ENCODE measurements around the gene CDC16.

GRCh38 chr13:114259374-114259773 lies 24.7 kb downstream of the CDC16 start:
- TF ChIP-seq POLR2A (IDR thresholded peaks at IDR 0.05; ENCODE audit: low read depth, low read length) (no peak), POLR2AphosphoS5 (IDR thresholded peaks at IDR 0.05; ENCODE audit: low read depth, low read length) (no peak)

Data from GM12892 (cell line).